Motor neuron (in vitro differentiated cells): Measurements from ENCODE around the gene MPP3. TPM values are rescaled to one million over a fixed set of nuclear protein-coding genes. Genes with fewer than 3 reads are reported as not detected.

ENCODE experiments used
- ATAC-seq, 8 experiments: fragments of 200-7000 bp; cut with Tn5 transposase; replicated peaks in 6 of 8; 2 replicates each; pipeline ENCODE4 v1.8.0; 2021; ENCODE audit warnings: mild to moderate bottlenecking in 8 of 8, moderate library complexity in 8 of 8
- H3K27ac ChIP-seq, 2 donors: fragments of 250-450 bp; sonication (Bioruptor Pico); 2 replicates each; pipeline ENCODE4 v1.9.0; 2021; ENCODE audit warnings: antibody characterized with exemption in 2 of 2, mild to moderate bottlenecking in 2 of 2, moderate library complexity in 1 of 2
- H3K4me1 ChIP-seq, 2 donors: fragments of 250-450 bp; sonication (Bioruptor Pico); replicated peaks in 1 of 2; 2 replicates each; pipeline ENCODE4 v1.6.1; 2021; ENCODE audit warnings: antibody characterized with exemption in 2 of 2, mild to moderate bottlenecking in 2 of 2, moderate library complexity in 1 of 2
- H3K4me3 ChIP-seq, 5 donors: fragments of 250-450 bp; sonication (Bioruptor Pico); 2 replicates each; pipeline ENCODE4 v1.9.0; 2021; ENCODE audit warnings: antibody characterized with exemption in 5 of 5, mild to moderate bottlenecking in 5 of 5, moderate library complexity in 4 of 5
- WGBS, 10 experiments: fragments of 450-650 bp; shearing (Covaris generic); methylation state at CpG; one replicate each; pipeline ENCODE4 v1.0.0; 2022; 5-methylcytosine and 5-hydroxymethylcytosine counted together
- in situ Hi-C, 9 experiments: fragments of 400-800 bp; cut with MboI; loops; one replicate each; pipeline ENCODE4 v1.15.0; 2021; ENCODE audit warnings: low sequenced_read_pairs in 9 of 9, low pct_unique_long_range_greater_than_20kb in 2 of 9; ENCODE audit not compliant: unreplicated experiment in 9 of 9
- total RNA-seq, 8 experiments: library from RNA; unstranded; fragments of 300-600 nt; gene quantifications; 2 replicates each; pipeline versions ENCODE4 v1.2.3 to v1.2.4, GENCODE V29; 2022

The MPP3 gene
- total RNA-seq, 8 experiments from 2014 or later, result 1.5 to 26.7 (median 19.3) TPM

- no peaks in the 10 kb centered on the region for H3K4me1 ChIP-seq
- in situ Hi-C loops, result loop anchor here in 4 of 9 experiments (10.0 kb wide), 3 partner anchors 75 to 195 kb away; no protein-coding TSS in a partner anchor
- H3K27ac ChIP-seq, result no peak overlapping the region
- no peak for ATAC-seq
- H3K4me3 ChIP-seq, result no peak overlapping the region
- 90 to 100% (median 92%) methylated on average over 1 to 2 of the region's 11 CpGs; no CpG with 5 or more reads in 7 of the 10 experiments for WGBS, 10 experiments
These were observed 63.1 kb downstream of the MPP3 start for GRCh38 chr17:43769859-43770258.

GRCh38 chr17:43769426-43769825, 63.5 kb downstream of the MPP3 start:
- in situ Hi-C loops, result loop anchor here in 4 of 9 experiments (10.0 kb wide), 3 partner anchors 75 to 195 kb away; no protein-coding TSS in a partner anchor
- no peak overlapping the region for H3K27ac ChIP-seq

GRCh38 chr17:43768943-43769342, 64.0 kb downstream of the MPP3 start:
- Histone ChIP-seq H3K27ac (no peak overlapping the region), H3K4me3 (no peak overlapping the region), H3K4me1 (no peaks in the 10 kb centered on the region)
- peak in 3 of 8 experiments; percentile 3 to 10 (median 10) for ATAC-seq
- in situ Hi-C loops, result loop anchor here in 4 of 9 experiments (10.0 kb wide), 3 partner anchors 74 to 194 kb away; no protein-coding TSS in a partner anchor
- 85 to 100% (median 96%) methylated on average over 2 to 4 of the region's 7 CpGs; no CpG with 5 or more reads in 4 of the 10 experiments for WGBS, 10 experiments

More at GRCh38 chr17:43769426-43769825, 63.5 kb downstream of the MPP3 start:
- peak in 4 of 8 experiments; percentile 11 to 21 (median 16) for ATAC-seq
- Histone ChIP-seq H3K4me3 (no peak overlapping the region), H3K4me1 (no peaks in the 10 kb centered on the region)
- WGBS, 10 experiments, result 80 to 100% (median 91%) methylated on average over 2 to 5 of the region's 16 CpGs; no CpG with 5 or more reads in 6 of the 10 experiments

GRCh38 chr17:43768382-43768781, 64.6 kb downstream of the MPP3 start:
- in situ Hi-C loops, result loop anchor here in 4 of 9 experiments (10.0 kb wide), 3 partner anchors 74 to 194 kb away; no protein-coding TSS in a partner anchor
- ATAC-seq, result peak in 1 of 8 experiments; percentile 19
- WGBS, 10 experiments, result 56 to 100% (median 79%) methylated on average over 1 to 7 of the region's 9 CpGs; no CpG with 5 or more reads in 3 of the 10 experiments

GRCh38 chr17:43767713-43768059, 65.3 kb downstream of the MPP3 start:
- no peak for ATAC-seq
- no peak overlapping the region for H3K4me3 ChIP-seq
- in situ Hi-C loops, result loop anchor here in 4 of 9 experiments (10.0 kb wide), 3 partner anchors 73 to 193 kb away; no protein-coding TSS in a partner anchor
- no peak overlapping the region for H3K27ac ChIP-seq
- no peaks in the 10 kb centered on the region for H3K4me1 ChIP-seq
- 50 to 95% (median 71%) methylated on average over 1 to 4 of the region's 5 CpGs; no CpG with 5 or more reads in 3 of the 10 experiments for WGBS, 10 experiments

More at GRCh38 chr17:43768382-43768781, 64.6 kb downstream of the MPP3 start:
- Histone ChIP-seq H3K4me1 (no peaks in the 10 kb centered on the region), H3K27ac (no peak overlapping the region), H3K4me3 (no peak overlapping the region)

- in situ Hi-C loops, result loop anchor here in 4 of 9 experiments (10.0 kb wide), 3 partner anchors 72 to 192 kb away; no protein-coding TSS in a partner anchor
- ATAC-seq, result no peak
- Histone ChIP-seq H3K27ac (no peak overlapping the region), H3K4me3 (no peak overlapping the region), H3K4me1 (no peaks in the 10 kb centered on the region)
- WGBS, 10 experiments, result 70 to 94% (median 87%) methylated on average over 2 to 4 of the region's 6 CpGs; no CpG with 5 or more reads in 4 of the 10 experiments
These were observed 65.8 kb downstream of the MPP3 start for GRCh38 chr17:43767053-43767712.

GRCh38 chr17:43766413-43767052, 66.4 kb downstream of the MPP3 start:
- in situ Hi-C loops, result loop anchor here in 4 of 9 experiments (10.0 kb wide), 3 partner anchors 72 to 192 kb away; no protein-coding TSS in a partner anchor
- H3K4me3 ChIP-seq, result no peak overlapping the region
- ATAC-seq, result peak in 5 of 8 experiments; percentile 32 to 64 (median 36)
- WGBS, 10 experiments, result 11 to 80% (median 50%) methylated on average over 1 to 7 of the region's 7 CpGs; no CpG with 5 or more reads in 2 of the 10 experiments
- no peak overlapping the region for H3K27ac ChIP-seq
- H3K4me1 ChIP-seq, result no peaks in the 10 kb centered on the region

GRCh38 chr17:43760254-43760852, 72.6 kb downstream of the MPP3 start:
- H3K4me1 ChIP-seq, result peaks cover 24 to 35% of the 10 kb centered on the region in 2 donors
- WGBS, 10 experiments, result 0 to 20% (median 0%) methylated on average over 1 to 6 of the region's 10 CpGs; no CpG with 5 or more reads in 2 of the 10 experiments
- no peak overlapping the region for H3K27ac ChIP-seq
- in situ Hi-C loops, result loop anchor here in 4 of 9 experiments (10.0 kb wide), 3 partner anchors 66 to 186 kb away; no protein-coding TSS in a partner anchor
- H3K4me3 ChIP-seq, result no peak overlapping the region
- peak; percentile 84 to 99 (median 94) for ATAC-seq

GRCh38 chr17:43759836-43760235, 73.1 kb downstream of the MPP3 start:
- no peak overlapping the region for H3K27ac ChIP-seq
- no peak overlapping the region for H3K4me3 ChIP-seq
- 0 to 80% (median 60%) methylated on average over 1 of the region's 7 CpGs; no CpG with 5 or more reads in 6 of the 10 experiments for WGBS, 10 experiments
- no peak for ATAC-seq
- peaks cover 29 to 39% of the 10 kb centered on the region in 2 donors for H3K4me1 ChIP-seq
- in situ Hi-C loops, result loop anchor here in 8 of 9 experiments (10.0 kb wide), 4 partner anchors 55 to 185 kb away; no protein-coding TSS in a partner anchor

GRCh38 chr17:43758497-43759174, 74.3 kb downstream of the MPP3 start, which contains the start of gene SOST:
TSS of gene SOST (minus strand) at chr17:43758791. CDS start at chr17:43758741, 50 bp downstream.
- ATAC-seq, result no peak
- 53 to 96% (median 75%) methylated on average over 4 to 11 of the region's 24 CpGs; no CpG with 5 or more reads in 2 of the 10 experiments for WGBS, 10 experiments

GRCh38 chr17:43758086-43758485, 74.9 kb downstream of the MPP3 start:
- Histone ChIP-seq H3K4me1 (peaks cover 33 to 39% of the 10 kb centered on the region in 2 donors), H3K4me3 (no peak overlapping the region), H3K27ac (no peak overlapping the region)
- WGBS, 10 experiments, result 87 to 90% methylated on average over 2 to 3 of the region's 6 CpGs; no CpG with 5 or more reads in 8 of the 10 experiments
- no peak for ATAC-seq
- in situ Hi-C loops, result loop anchor here in 6 of 9 experiments (10.0 kb wide), 3 partner anchors 53 to 183 kb away; no protein-coding TSS in a partner anchor

More at GRCh38 chr17:43758497-43759174, 74.3 kb downstream of the MPP3 start, which contains the start of gene SOST:
- peaks cover 33 to 39% of the 10 kb centered on the region in 2 donors for H3K4me1 ChIP-seq
- no peak within 1 kb of the TSS for H3K27ac ChIP-seq
- in situ Hi-C loops, result loop anchor here in 6 of 9 experiments (10.0 kb wide), 3 partner anchors 54 to 184 kb away; no protein-coding TSS in a partner anchor
- H3K4me3 ChIP-seq, result no peak within 1 kb of the TSS
